Measurements from ENCODE around the gene FAM184B.

FAM184B gene

GRCh38 chr4:17810260-17811077, 29.0 kb upstream of the FAM184B start, which contains the start of the genes DCAF16 and NCAPG:
Gene DCAF16, minus strand, starts transcription at chr4:17810757. Its CDS starts 6,616 bp downstream, at chr4:17804141.
Gene NCAPG, plus strand, starts transcription at chr4:17810979. Its CDS starts 99 bp downstream, at chr4:17811078.
- WGBS = under 1% methylated on average over 69 of the region's 69 CpGs
- H2AFZ ChIP-seq (ENCODE audit: low read depth, low read length) = peak within 1 kb of the TSS; percentile 83
- H2BK5ac ChIP-seq (ENCODE audit: low read depth, low read length, poor library complexity, severe bottlenecking) = peak within 1 kb of the TSS; percentile 57

DNA sequence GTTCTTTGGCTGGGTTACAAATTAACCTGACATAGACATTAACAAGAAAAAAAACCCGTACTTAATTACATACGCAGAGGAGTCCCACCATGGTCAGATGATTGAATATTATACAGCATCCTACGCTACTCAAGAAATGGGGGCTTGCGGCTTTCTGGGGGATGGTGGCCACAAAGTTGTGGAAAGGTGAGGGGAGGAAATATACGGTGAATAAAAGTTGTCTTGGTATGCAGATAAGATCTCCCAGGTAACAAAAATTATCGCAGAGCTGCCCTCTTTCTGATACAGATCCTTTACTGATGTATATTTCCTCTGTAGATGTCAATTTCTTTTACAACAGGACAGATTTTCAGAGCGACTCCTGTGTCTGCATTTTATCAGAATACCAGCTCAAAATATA, 28.2 kb upstream of the FAM184B start:
- H3K9ac ChIP-seq (ENCODE audit: low read length) = peak overlapping the region; percentile 98
- no peak overlapping the region for H2AFZ ChIP-seq (ENCODE audit: low read depth, low read length)
- peak overlapping the region in 1 of 2 experiments; percentile 98 for H3K4me3 ChIP-seq (ENCODE audit: insufficient read depth in 1 of 2, low read depth in 1 of 2, low read length in 2 of 2)
- H4K8ac ChIP-seq (ENCODE audit: low read length) = no peak overlapping the region
- no peak for DNase-seq
- no peak overlapping the region for H3K18ac ChIP-seq (ENCODE audit: low read depth in 1 of 2, low read length in 2 of 2)
- no peak overlapping the region for H3K23ac ChIP-seq (ENCODE audit: low read length in 2 of 2)
- H3K27ac ChIP-seq (ENCODE audit: low read length, poor library complexity, severe bottlenecking) = peak overlapping the region; percentile 7
- H2BK15ac ChIP-seq (ENCODE audit: low read depth, poor library complexity, severe bottlenecking) = no peak overlapping the region
- H3K27me3 ChIP-seq (ENCODE audit: control insufficient read depth in 1 of 2, insufficient read depth in 1 of 2, low read length in 2 of 2) = no peaks in the 10 kb centered on the region
- H3K9me3 ChIP-seq (ENCODE audit: control insufficient read depth, low read length) = no peaks in the 10 kb centered on the region
- no peaks in the 10 kb centered on the region for H3K79me1 ChIP-seq (replicated peaks; ENCODE audit: low read length, poor library complexity, severe bottlenecking)
- H2AK5ac ChIP-seq (ENCODE audit: low read length, severe bottlenecking) = no peak overlapping the region
- peak overlapping the region; percentile 78 for H3K4me2 ChIP-seq (ENCODE audit: low read length, poor library complexity, severe bottlenecking)
- peaks cover 0 to 6% of the 10 kb centered on the region in 2 experiments for H3K36me3 ChIP-seq (ENCODE audit: control insufficient read depth in 1 of 2, insufficient read depth in 2 of 2, low read depth in 1 of 2, low read length in 2 of 2)
- H2BK5ac ChIP-seq (ENCODE audit: low read depth, low read length, poor library complexity, severe bottlenecking) = no peak overlapping the region
- H3K14ac ChIP-seq (ENCODE audit: low read length in 2 of 2) = no peak overlapping the region
- no peaks in the 10 kb centered on the region for H3K4me1 ChIP-seq (ENCODE audit: control insufficient read depth, insufficient read depth, low read depth, low read length)
- H2BK12ac ChIP-seq (ENCODE audit: low read length in 2 of 2) = no peak overlapping the region
- WGBS = 24% methylated on average over 3 of the region's 7 CpGs
- no peak overlapping the region for H2BK120ac ChIP-seq (ENCODE audit: low read depth, low read length)
- no peak overlapping the region for H3K4ac ChIP-seq (ENCODE audit: low read depth in 1 of 2, low read length in 2 of 2)
- H4K91ac ChIP-seq (ENCODE audit: low read length) = no peak overlapping the region

More at GRCh38 chr4:17810260-17811077, 29.0 kb upstream of the FAM184B start, which contains the start of the genes DCAF16 and NCAPG:
- Histone ChIP-seq H3K23ac (ENCODE audit: low read length in 2 of 2) (peak within 1 kb of the TSS in 1 of 2 experiments; percentile 23), H3K9me3 (ENCODE audit: control insufficient read depth, low read length) (no peaks in the 10 kb centered on the region), H2BK12ac (ENCODE audit: low read length in 2 of 2) (no peak within 1 kb of the TSS), H4K8ac (ENCODE audit: low read length) (peak within 1 kb of the TSS; percentile 66), H3K9ac (ENCODE audit: low read length) (peak within 1 kb of the TSS; percentile 98), H4K91ac (ENCODE audit: low read length) (no peak within 1 kb of the TSS), H3K27me3 (ENCODE audit: control insufficient read depth in 1 of 2, insufficient read depth in 1 of 2, low read length in 2 of 2) (no peaks in the 10 kb centered on the region), H2BK120ac (ENCODE audit: low read depth, low read length) (no peak within 1 kb of the TSS), H3K4me3 (ENCODE audit: insufficient read depth in 1 of 2, low read depth in 1 of 2, low read length in 2 of 2) (peak within 1 kb of the TSS; percentile 88 to 98), H2BK15ac (ENCODE audit: low read depth, poor library complexity, severe bottlenecking) (peak within 1 kb of the TSS; percentile 55), H3K27ac (ENCODE audit: low read length, poor library complexity, severe bottlenecking) (peak within 1 kb of the TSS; percentile 91), H3K14ac (ENCODE audit: low read length in 2 of 2) (peak within 1 kb of the TSS in 1 of 2 experiments; percentile 82), H2AK5ac (ENCODE audit: low read length, severe bottlenecking) (no peak within 1 kb of the TSS), H3K36me3 (ENCODE audit: control insufficient read depth in 1 of 2, insufficient read depth in 2 of 2, low read depth in 1 of 2, low read length in 2 of 2) (peaks cover 0 to 4% of the 10 kb centered on the region in 2 experiments), H3K4ac (ENCODE audit: low read depth in 1 of 2, low read length in 2 of 2) (peak within 1 kb of the TSS in 1 of 2 experiments; percentile 76), H3K18ac (ENCODE audit: low read depth in 1 of 2, low read length in 2 of 2) (peak within 1 kb of the TSS; percentile 84 to 89), H3K4me1 (ENCODE audit: control insufficient read depth, insufficient read depth, low read depth, low read length) (no peaks in the 10 kb centered on the region), H3K4me2 (ENCODE audit: low read length, poor library complexity, severe bottlenecking) (peak within 1 kb of the TSS; percentile 78), H3K79me1 (replicated peaks; ENCODE audit: low read length, poor library complexity, severe bottlenecking) (no peaks in the 10 kb centered on the region)
- peak; percentile 99 for DNase-seq

GRCh38 chr4:17807446-17807845, 26.0 kb upstream of the FAM184B start:
- H3K4me2 ChIP-seq (ENCODE audit: low read length, poor library complexity, severe bottlenecking) = peak overlapping the region; percentile 45
- H3K9ac ChIP-seq (ENCODE audit: low read length) = peak overlapping the region; percentile 98
- DNase-seq = no peak
- H4K8ac ChIP-seq (ENCODE audit: low read length) = no peak overlapping the region
- peaks cover 10% of the 10 kb centered on the region for H3K79me1 ChIP-seq (replicated peaks; ENCODE audit: low read length, poor library complexity, severe bottlenecking)
- no peak overlapping the region for H4K91ac ChIP-seq (ENCODE audit: low read length)
- no peaks in the 10 kb centered on the region for H3K4me1 ChIP-seq (ENCODE audit: control insufficient read depth, insufficient read depth, low read depth, low read length)
- WGBS = 90% methylated on average over 6 of the region's 6 CpGs
- H3K27ac ChIP-seq (ENCODE audit: low read length, poor library complexity, severe bottlenecking) = no peak overlapping the region
- no peak overlapping the region for H3K23ac ChIP-seq (ENCODE audit: low read length in 2 of 2)
- H2BK5ac ChIP-seq (ENCODE audit: low read depth, low read length, poor library complexity, severe bottlenecking) = no peak overlapping the region
- no peaks in the 10 kb centered on the region for H3K27me3 ChIP-seq (ENCODE audit: control insufficient read depth in 1 of 2, insufficient read depth in 1 of 2, low read length in 2 of 2)
- H2AFZ ChIP-seq (ENCODE audit: low read depth, low read length) = no peak overlapping the region
- H3K4me3 ChIP-seq (ENCODE audit: insufficient read depth in 1 of 2, low read depth in 1 of 2, low read length in 2 of 2) = peak overlapping the region in 1 of 2 experiments; percentile 98
- no peak overlapping the region for H3K14ac ChIP-seq (ENCODE audit: low read length in 2 of 2)
- H3K36me3 ChIP-seq (ENCODE audit: control insufficient read depth in 1 of 2, insufficient read depth in 2 of 2, low read depth in 1 of 2, low read length in 2 of 2) = peaks cover 11 to 28% of the 10 kb centered on the region in 2 experiments
- H2BK15ac ChIP-seq (ENCODE audit: low read depth, poor library complexity, severe bottlenecking) = no peak overlapping the region
- no peaks in the 10 kb centered on the region for H3K9me3 ChIP-seq (ENCODE audit: control insufficient read depth, low read length)
- no peak overlapping the region for H2BK12ac ChIP-seq (ENCODE audit: low read length in 2 of 2)
- no peak overlapping the region for H2BK120ac ChIP-seq (ENCODE audit: low read depth, low read length)
- no peak overlapping the region for H3K18ac ChIP-seq (ENCODE audit: low read depth in 1 of 2, low read length in 2 of 2)
- H3K4ac ChIP-seq (ENCODE audit: low read depth in 1 of 2, low read length in 2 of 2) = no peak overlapping the region
- no peak overlapping the region for H2AK5ac ChIP-seq (ENCODE audit: low read length, severe bottlenecking)

DNA sequence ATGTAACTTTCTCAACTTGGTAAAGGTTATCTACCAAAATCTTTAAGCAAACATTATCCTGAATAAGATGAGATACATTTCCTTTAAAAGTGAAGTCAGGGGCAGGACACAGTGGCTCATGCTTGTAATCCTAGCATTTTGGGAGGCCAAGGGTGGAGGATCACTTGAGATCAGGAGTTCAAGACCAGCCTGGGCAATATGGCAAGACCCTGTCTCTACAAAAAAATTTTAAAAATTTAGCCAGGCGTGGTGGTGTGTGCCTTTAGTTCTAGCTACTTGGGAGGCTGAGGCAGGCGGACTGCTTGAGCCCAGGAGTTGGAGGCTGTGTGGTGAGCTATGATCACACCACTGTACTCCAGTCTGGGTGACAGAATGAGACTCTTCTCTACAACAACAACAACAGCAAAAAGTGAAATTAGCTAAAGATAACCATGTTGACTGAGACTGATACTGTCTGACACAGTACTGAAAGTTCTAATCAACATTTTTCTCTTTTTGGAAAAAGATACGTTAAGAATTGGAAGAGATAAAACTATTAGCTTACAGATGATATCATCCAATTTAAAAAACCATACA, 24.2 kb upstream of the FAM184B start:
- Histone ChIP-seq H3K4me3 (ENCODE audit: insufficient read depth in 1 of 2, low read depth in 1 of 2, low read length in 2 of 2) (no peak overlapping the region), H3K4ac (ENCODE audit: low read depth in 1 of 2, low read length in 2 of 2) (no peak overlapping the region), H3K4me2 (ENCODE audit: low read length, poor library complexity, severe bottlenecking) (no peak overlapping the region), H3K36me3 (ENCODE audit: control insufficient read depth in 1 of 2, insufficient read depth in 2 of 2, low read depth in 1 of 2, low read length in 2 of 2) (peaks cover 11 to 40% of the 10 kb centered on the region in 2 experiments), H2AFZ (ENCODE audit: low read depth, low read length) (no peak overlapping the region), H3K27me3 (ENCODE audit: control insufficient read depth in 1 of 2, insufficient read depth in 1 of 2, low read length in 2 of 2) (no peaks in the 10 kb centered on the region), H3K18ac (ENCODE audit: low read depth in 1 of 2, low read length in 2 of 2) (no peak overlapping the region), H2BK15ac (ENCODE audit: low read depth, poor library complexity, severe bottlenecking) (no peak overlapping the region), H3K9me3 (ENCODE audit: control insufficient read depth, low read length) (no peaks in the 10 kb centered on the region), H2BK5ac (ENCODE audit: low read depth, low read length, poor library complexity, severe bottlenecking) (no peak overlapping the region), H3K79me1 (replicated peaks; ENCODE audit: low read length, poor library complexity, severe bottlenecking) (peaks cover 13% of the 10 kb centered on the region), H3K27ac (ENCODE audit: low read length, poor library complexity, severe bottlenecking) (no peak overlapping the region), H4K91ac (ENCODE audit: low read length) (no peak overlapping the region), H3K14ac (ENCODE audit: low read length in 2 of 2) (no peak overlapping the region), H3K23ac (ENCODE audit: low read length in 2 of 2) (no peak overlapping the region), H3K4me1 (ENCODE audit: control insufficient read depth, insufficient read depth, low read depth, low read length) (no peaks in the 10 kb centered on the region), H2BK120ac (ENCODE audit: low read depth, low read length) (no peak overlapping the region), H3K9ac (ENCODE audit: low read length) (no peak overlapping the region), H2BK12ac (ENCODE audit: low read length in 2 of 2) (no peak overlapping the region), H2AK5ac (ENCODE audit: low read length, severe bottlenecking) (no peak overlapping the region), H4K8ac (ENCODE audit: low read length) (no peak overlapping the region)
- 100% methylated on average over 1 of the region's 3 CpGs for WGBS
- no peak for DNase-seq
